ENCODE results near the gene GSE1.
A peak's percentile ranks its signal among the peaks of the same experiment; 100 is the strongest.

The GSE1 gene

DNA sequence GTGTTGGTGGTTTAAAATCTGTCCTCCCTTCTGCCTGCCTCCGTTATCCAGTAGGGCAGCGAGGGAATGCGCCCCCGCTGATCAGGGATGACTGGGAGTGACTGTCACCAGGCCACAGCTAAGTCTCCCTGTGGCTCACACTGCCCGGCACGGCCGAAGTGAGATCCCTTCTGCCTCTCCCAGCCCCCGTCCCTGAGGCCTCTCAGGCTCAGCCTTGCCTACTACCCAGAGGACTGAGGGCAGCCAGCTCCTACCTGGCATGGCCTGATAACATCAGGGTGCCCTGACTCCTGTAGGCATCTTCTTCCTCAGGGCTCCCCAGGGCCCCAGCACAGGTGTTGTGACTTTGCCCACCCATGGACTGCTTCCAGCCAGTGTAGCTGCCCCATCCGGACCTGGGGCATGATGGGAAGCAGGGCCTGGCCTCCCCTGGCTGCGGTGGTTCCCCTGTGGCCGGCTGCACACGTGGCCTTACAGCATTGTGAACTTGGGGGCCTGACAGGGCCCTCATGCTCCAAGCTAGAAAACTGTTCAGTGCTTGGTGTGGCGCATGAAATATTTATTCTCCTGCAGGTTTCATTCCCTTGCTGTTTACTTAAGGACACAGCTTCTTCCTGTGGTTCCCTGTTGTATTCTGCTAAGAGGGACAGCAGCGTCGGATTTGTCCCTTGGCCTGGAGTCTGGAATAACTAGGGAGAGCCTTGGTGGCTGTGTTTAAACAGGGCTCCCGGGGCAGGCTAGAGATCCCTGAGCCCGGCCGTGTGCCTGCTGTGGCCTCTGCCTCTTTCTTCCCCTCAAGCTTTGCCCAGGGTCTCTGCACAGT, 45.6 kb downstream of the GSE1 start:
- no peak for DNase-seq (ENCODE audit: low read depth in 3 of 3)

DNA sequence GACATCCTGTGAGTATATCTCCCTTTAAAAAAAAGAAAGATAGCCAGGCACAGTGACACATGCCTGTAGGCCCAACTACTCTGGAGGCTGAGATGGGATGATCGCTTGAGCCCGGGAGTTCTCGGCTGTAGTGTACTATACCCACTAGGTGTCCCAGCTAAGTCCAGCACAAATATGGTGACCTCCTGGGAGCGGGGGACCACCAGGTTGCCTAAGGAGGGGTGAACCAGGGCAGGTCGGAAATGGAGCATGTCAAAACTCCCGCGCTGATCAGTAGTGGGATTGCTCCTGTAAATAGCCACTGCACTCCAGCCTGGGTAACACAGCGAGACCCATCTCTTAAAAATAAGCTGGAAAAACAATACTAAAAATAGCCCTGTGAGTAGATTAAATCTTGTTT, 46.2 kb downstream of the GSE1 start:
- no peak for DNase-seq (ENCODE audit: low read depth in 3 of 3)

DNA sequence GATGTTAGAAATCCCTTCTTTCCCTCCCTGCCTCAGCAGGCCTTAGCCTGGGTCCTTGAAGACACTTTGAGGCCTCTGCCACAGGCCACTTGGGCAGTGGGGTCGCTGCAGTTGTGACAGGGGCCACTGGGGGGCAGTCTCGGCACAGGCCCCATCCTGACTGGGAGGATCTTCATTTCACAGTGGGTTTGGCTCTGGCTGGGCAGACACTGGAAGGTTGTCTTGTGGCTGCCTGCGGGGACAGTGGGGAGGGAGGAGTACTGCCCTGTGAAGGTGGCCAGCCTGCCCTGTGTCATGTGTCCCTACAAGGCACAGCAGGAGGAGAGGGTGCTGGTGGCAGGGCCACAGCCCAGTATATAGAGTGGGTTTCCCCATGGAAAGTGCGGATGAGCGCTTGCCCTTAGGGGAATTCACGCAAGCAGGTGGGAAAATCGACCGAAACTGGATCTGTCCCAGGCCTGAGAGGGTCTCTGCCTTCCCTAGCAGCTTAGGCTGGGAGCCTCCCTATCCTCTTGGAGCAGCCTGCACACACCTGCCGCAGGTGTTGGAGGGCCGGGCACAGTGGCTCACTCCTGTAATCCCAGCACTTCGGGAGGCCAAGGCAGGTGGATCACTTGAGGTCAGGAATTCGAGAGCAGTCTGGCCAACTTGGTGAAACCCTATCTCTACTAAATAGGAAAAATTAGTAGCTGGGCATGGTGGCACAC, 46.8 kb downstream of the GSE1 start:
- peak; percentile 48 to 52 (median 49) for DNase-seq (ENCODE audit: low read depth in 3 of 3)

DNA sequence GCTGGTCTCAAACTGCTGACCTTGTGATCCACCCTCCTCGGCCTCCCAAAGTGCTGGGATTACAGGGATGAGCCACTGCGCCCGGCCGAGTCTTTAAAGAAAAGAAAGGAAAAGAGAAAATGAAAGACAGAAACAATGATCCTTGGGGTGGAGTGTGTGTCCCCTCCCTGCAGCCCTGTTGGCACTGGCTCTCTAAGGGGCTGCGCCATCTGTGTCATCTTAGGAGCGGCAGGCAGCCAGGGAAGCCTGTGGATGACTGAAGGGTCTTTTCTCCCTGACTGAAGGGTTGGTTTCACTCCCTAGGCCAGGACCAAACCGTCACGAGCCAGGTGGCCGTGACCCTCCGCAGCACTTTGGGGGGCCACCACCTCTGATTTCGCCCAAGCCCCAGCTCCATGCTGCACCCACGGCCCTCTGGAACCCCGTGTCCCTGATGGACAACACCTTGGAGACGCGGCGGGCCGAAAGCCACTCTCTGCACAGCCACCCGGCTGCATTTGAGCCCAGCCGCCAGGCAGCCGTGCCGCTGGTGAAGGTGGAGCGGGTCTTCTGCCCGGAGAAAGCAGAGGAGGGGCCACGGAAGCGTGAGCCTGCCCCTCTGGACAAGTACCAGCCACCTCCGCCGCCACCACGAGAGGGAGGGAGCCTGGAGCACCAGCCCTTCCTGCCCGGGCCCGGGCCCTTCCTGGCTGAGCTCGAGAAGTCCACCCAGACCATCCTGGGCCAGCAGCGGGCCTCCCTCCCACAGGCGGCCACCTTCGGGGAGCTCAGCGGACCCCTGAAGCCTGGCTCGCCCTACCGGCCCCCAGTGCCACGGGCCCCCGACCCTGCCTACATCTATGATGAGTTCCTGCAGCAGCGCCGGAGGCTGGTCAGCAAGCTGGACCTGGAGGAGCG, 48.0 kb downstream of the GSE1 start:
- DNase-seq (ENCODE audit: low read depth in 3 of 3), result no peak

DNA sequence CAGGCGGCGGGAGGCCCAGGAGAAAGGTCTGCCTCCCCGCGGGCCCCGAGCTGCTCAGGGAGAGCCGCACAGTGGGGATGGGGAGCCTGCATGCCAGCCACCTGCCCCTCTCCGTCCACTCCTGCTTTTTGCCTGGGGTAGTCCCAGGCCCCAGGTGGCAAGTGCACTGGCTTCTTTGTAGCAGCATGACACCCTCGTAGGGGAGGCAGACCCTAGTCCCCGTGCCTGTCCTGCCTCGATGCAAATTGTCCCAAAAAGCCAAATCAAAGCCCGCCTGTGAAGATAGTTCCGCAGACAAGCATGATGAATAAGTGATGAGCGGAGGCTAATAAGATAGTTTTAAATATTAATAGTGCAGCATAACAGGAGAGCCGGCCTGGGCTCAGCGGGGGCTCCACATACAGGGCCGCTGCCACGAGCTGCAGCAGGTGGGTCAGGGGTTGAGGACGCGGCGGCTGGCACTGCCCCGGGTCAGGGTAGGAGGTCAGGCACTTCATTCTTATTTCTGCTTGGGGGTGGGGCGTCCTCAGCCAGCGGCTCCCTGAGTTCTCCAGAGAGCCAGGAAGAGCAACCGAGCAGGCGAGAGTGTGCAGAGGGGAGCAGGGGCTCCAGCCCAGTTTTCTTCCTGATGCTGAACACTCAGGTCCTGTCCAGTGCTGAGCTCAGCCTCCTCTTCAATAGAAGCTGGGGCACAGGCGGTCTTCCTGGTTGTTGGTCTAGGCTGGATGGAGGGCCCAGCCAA, 48.8 kb downstream of the GSE1 start:
- no peak for DNase-seq (ENCODE audit: low read depth in 3 of 3)

DNA sequence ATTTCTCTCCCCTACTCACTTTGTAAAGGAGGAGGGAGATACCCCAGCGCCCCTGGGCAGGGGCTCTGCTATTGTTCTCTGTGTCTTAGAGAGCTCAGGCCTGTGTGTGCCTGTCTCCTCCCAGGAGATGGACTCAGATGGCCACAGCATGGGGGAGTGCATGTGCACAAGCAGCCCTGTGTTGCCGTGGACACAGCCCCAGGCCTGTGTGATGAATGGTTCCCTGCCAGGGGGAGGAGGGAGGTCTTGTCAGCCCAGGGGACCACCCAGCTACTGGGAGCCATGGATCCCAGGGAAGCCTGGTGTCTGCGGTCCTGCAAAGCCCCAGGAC, 49.3 kb downstream of the GSE1 start:
- no peak for DNase-seq (ENCODE audit: low read depth in 3 of 3)

DNA sequence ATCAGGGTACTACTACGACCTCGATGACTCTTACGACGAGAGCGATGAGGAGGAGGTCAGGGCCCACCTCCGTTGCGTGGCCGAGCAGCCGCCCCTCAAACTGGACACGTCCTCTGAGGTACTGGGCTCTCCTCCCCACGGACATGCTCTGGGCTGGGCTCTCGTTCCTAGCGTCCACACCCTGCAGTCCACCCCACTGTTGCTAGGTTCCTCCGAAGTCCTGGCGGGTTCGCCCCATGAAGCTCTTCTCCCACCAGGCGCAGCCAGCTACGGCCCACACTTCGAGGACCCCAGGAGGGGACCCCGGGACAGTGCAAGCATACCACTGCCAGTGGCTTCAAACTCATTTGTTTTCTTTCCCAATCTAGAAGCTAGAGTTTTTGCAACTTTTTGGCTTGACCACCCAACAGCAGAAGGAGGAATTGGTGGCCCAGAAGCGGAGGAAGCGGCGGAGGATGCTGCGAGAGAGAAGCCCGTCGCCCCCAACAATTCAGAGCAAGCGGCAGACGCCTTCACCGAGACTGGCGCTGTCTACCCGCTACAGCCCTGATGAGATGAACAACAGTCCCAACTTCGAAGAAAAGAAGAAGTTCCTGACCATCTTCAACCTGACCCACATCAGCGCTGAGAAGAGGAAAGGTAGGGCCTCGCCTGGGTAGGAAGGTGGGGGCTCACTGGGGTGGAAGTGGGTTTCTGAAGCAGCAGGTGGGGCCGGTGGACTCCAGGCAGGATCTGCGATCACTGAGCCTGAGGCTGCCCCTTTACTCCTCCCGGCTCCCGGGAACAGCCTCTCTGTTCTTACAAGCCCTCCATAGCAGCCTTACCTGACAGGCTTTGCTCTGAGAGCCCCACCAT, 50.1 kb downstream of the GSE1 start:
- no peak for DNase-seq (ENCODE audit: low read depth in 3 of 3)

DNA sequence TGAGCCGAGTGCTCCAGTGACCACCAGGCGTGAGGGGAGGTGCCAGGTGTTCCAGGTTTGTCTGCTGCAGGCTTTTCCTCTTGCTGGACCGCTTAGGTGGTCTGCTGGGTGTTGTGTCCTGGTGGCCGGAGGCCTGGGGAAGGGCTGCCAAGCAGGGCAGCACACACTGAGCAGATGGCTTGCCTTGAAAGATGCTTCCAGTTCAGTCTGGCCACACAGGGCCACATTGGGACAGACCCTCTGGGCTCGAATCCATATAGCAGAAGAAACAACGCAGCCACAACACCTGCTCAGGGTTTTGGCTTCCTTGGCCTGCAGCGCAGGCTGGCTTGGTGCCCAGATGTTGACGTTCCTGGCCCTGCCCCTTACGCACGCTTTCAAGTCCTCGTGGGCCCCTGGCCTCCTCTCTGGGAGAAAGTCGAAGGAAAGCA, 50.8 kb downstream of the GSE1 start:
- no peak for DNase-seq (ENCODE audit: low read depth in 3 of 3)

DNA sequence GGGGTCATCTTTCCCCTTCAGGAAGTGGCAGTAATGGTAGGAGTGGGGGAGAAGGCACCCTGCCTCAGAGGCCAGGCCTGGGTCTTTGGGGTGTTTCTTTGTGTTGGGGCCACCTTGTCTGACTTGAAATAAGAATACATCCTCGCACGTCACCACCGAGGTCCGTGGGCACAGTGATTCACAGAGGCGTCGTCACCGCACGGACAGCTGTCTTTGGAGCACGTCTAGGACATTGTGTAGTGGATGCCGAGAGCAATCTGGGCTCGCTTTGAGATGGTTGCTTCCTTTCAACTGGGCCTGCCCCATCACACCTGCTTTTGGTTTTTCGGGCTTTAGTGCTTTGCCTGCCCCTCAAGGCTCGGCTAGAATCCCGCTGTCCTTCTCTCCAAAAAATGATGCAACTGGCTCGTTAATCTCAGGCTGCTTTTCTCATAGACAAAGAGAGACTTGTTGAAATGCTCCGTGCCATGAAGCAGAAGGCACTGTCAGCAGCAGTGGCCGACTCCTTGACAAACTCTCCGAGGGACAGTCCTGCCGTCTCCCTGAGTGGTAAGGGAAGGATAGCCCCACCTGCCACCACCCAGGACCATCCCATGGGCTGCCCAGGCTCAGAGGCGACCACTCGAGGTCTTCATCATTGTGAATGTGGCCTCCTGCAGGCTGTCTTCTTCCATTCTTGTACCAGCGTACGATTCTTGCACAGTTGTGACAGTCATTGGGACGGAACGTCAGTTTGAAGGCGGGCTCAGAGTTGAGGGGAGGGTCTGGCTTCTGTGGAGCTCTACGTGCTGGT, 51.7 kb downstream of the GSE1 start:
- no peak for DNase-seq (ENCODE audit: low read depth in 3 of 3)

DNA sequence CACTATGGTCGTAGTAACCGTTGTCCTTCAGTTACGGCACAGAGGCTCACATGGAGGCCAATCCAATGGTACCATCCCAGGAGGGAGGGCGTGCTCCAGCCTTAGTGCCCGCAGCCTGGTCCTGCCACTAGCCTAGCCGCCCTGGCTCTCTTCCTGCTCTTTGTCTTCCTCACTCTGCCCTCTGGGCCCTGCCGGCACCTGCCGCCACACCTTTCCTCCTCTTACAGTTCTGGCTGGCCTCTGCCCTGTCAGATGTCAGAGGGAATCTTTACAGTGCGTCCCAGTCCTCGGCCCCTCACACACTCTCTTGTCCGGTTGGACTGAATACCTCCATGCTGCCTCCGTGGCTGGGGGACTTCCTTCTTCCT, 52.2 kb downstream of the GSE1 start:
- DNase-seq (ENCODE audit: low read depth in 3 of 3), result no peak

DNA sequence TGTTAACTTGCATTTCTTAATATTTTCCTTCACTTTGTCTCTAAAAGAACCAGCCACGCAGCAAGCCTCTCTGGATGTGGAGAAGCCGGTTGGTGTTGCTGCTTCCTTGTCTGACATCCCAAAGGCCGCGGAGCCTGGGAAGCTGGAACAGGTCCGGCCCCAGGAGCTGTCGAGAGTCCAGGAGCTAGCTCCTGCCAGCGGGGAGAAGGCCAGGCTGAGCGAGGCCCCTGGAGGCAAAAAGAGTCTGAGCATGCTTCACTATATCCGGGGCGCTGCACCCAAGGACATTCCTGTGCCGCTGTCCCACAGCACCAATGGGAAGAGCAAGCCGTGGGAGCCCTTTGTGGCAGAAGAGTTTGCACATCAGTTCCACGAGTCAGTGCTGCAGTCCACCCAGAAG, 52.8 kb downstream of the GSE1 start:
- DNase-seq (ENCODE audit: low read depth in 3 of 3), result no peak

DNA sequence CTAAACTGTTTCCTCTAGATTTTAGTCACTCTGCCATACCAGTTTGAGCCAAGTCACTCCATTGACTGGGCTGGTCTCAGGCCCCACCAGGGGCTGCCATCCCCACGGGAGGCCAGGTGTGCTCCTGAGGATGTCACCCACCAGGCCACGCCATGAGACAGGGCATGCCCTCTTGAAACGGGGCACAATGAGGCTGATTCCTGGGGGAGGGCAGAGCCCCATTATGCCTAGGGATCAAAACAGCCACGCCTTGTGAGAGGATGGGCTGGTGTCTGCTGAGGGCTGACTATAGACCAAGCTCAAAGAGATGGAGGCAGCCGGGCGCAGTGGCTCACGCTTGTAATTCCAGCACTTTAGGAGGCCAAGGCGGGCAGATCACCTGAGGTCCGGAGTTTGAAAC, 54.1 kb downstream of the GSE1 start:
- DNase-seq (ENCODE audit: low read depth in 3 of 3), result no peak

DNA sequence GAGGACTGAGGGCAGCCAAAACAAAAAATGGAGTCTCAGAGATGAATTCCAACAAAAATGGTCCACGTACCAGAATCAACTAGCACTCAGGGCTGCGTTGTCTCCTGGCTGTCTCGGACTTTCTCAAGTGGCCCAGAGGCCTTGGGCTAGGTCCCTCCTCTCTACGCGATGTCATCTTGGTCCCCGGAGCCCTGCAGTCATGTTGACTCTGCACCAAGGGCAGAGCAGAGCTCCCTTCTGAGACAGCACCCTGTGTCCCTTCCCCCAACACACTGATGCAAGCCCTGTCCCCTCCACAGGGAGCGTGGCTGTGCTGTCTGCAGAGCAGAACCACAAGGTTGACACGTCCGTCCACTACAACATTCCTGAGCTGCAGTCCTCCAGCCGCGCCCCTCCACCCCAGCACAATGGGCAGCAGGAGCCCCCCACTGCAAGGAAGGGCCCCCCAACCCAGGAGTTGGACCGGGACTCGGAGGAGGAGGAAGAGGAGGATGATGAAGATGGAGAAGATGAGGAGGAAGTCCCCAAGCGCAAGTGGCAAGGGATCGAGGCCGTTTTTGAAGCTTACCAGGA, 54.8 kb downstream of the GSE1 start:
- no peak for DNase-seq (ENCODE audit: low read depth in 3 of 3)

DNA sequence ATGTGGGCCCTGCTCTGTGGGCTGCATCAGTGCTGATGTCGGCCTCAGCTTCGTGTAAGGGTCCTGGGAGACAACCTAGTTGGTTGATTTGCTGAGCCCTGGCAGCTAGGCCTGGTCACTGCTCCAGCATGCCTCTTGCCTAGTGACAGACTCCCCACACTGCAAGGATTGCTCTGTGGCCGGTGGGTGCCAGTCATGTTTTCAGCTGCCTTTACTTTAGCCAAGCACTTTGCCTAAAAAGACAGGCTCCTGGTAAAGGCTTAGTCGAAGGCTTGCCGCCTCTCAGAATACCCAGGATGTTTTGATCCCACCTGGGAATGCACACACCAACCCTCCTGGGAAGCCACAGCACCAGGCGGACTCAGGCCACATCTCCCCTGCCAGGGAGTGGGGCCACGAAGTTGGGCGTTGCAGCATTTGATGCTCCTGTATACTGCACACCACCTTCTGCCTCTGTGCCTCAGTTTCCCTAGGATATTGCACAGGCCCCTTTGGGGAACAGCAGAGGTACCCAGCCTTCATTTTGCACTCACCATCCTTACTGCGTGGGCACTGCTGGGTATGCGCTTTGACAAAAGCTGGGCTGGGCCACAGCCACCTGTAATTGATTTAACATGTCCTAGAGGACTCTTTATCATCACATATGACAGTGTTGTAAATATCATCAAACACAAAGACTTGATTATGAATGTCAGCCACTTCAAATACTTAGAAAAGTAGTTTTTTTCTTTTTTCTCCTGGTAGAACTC, 55.7 kb downstream of the GSE1 start:
- no peak for DNase-seq (ENCODE audit: low read depth in 3 of 3)

DNA sequence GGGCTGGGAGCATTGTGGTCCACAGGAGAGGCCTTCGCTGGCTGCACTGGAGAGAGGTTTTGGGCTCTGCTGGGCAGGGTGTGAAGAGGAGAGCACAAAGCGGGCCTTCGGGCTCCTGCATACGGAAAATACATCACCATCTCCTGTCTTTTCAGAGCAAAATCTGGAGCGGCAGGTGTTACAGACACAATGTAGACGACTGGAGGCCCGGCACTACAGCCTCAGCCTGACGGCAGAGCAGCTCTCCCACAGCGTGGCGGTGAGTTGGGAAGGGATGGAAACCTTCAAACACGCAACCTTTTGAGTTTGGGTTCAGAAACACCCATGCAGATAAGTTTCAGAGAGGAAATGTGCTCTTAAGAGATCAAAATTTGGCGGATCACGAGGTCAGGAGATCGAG, 57.7 kb downstream of the GSE1 start:
- no peak for DNase-seq (ENCODE audit: low read depth in 3 of 3)

DNA sequence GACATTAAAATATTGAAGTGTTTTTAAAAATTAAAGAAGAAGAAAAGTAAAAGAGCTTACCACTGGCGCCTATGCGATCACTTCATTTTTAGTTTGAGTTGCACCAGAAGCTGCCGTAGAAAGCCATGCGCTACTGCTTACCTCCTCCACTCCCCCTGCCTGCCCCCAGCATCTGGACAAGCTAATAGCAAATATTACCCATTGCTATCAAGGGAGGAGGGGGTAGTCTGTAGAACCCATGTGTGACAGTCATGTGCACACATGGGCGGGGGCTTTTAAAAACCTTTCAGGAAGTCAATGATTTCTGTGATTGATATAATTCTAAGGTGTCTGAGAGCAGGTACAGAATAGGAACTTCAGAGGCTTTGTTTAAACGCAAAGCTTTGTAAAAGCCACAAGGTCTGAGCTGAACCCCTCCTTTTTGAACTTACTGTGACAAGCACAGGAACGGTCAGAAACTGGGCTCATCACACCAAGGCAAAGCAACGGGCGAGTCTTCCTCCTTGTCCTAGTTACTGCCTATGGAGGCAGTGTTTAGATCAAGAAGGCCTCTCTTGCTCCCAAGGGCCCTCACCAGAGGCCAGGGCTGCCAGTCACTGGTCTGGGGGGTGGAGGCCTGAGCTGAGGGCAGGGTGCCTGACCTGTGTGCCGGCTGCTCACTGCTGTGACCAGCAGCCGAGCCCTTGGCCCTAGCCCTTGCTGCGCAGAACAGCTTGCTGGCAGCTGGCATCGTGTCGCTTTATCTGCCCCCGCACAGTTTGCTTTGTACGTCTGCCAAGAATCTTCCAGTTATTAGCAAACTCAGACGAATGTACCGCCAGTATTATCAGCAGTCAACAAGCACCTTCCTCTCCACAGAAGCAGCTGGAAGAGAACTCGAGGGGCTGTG, 60.7 kb downstream of the GSE1 start:
- DNase-seq (ENCODE audit: low read depth in 3 of 3), result no peak

DNA sequence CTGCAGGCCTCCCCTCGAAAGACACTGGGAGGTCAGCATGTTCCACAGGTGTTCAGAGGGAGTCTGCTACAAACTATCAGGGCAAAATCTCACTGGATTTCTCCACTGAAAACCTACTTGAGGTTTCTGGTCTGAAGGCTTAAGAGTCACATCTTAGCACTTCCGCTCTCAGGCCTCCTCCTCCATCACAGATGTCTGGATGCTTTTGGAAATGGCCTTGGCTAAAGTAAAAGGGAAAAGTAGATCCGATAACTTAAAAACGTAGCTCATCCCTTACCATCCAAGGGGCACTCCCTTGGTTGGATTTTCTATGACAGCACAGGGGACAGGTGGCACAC, 61.3 kb downstream of the GSE1 start:
- no peak for DNase-seq (ENCODE audit: low read depth in 3 of 3)

DNA sequence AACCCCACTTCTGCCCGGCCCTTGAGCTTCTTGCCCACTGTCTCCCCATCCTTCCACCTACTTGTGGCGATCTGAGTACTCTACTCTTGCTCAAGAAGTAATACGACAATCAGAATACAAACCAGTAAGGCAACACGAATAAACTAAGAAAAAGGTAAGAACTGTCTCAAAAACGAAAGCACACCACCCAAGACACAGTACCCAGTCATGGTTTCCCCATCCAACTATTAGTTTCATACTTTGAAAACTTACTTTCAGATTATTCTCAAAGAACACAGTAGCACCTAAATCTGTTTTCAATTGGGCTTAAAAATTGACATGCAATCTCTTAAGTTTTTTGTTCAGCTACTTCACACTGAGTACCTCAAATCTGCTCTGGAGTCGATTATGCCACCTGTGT, 61.7 kb downstream of the GSE1 start:
- no peak for DNase-seq (ENCODE audit: low read depth in 3 of 3)

Measured in stimulated activated CD4-positive, alpha-beta T cell treated with anti-CD3 and anti-CD28 coated beads, TNF-alpha, amount 100 ng/mL, for 48 hours (primary cell).